Activated T-cell treated with anti-CD3 and anti-CD28 coated beads, Interleukin-2, amount 50 U/mL, for 72 hours (primary cell): ENCODE data around the gene WNT11. TPM values are rescaled to one million over a fixed set of nuclear protein-coding genes. Genes with fewer than 3 reads are reported as not detected.

Experiments used
- total RNA-seq, 2 donors: library from RNA; stranded (reverse); gene quantifications; one replicate each; pipeline ENCODE4 v1.2.3, GENCODE V29; 2022

The WNT11 gene
- total RNA-seq, 2 donors from 2014 or later = 0.12 to 0.16 TPM

Other genes with a start within 250 kb of the WNT11 start
- gene THAP12, start 174.6 kb upstream of the WNT11 start, total RNA-seq = 10 to 100 TPM; 55.9 to 66.6 TPM
- 1 to 10 TPM; 3.6 to 3.8 TPM for gene GVQW3, start 174.8 kb upstream of the WNT11 start, total RNA-seq
- gene EMSY, start 238.5 kb upstream of the WNT11 start, total RNA-seq = 10 to 100 TPM; 24.6 to 27.8 TPM